ENCODE results near the gene CDK14. TPM values are rescaled to one million over a fixed set of nuclear protein-coding genes. Genes with fewer than 3 reads are reported as not detected.

Gene CDK14
- total RNA-seq, result 26.3 and 26.9 TPM in 2 replicates

GRCh38 chr7:90595801-90596670 lies at the start of gene CDK14:
Gene CDK14 (plus strand): TSS chr7:90596321. CDS start chr7:90596628, 307 bp downstream.

Other genes with a start within 250 kb of the CDK14 start
- gene GTPBP10, start 249.6 kb upstream of the CDK14 start, total RNA-seq, result 6.1 and 6.2 TPM in 2 replicates
- gene CLDN12, start 192.9 kb upstream of the CDK14 start, total RNA-seq, result 21.7 and 22.9 TPM in 2 replicates
- gene PTTG1IP2, start 126.7 kb upstream of the CDK14 start, total RNA-seq, result not detected in 2 replicates

Measured in epithelial cell of alveolus of lung (primary cell).